Fibroblast of the aortic adventitia (primary cell): ENCODE measurements around the gene SLC22A16. TPM values are rescaled to one million over a fixed set of nuclear protein-coding genes. Genes with fewer than 3 reads are reported as not detected.
"Not testable (repeated sequence)": the region's sequence is repeated elsewhere in the genome, so short reads cannot be mapped to it uniquely, and the experiment has no call there.

Experiments used
- DNase-seq: peaks from one replicate; pipeline ENCODE4 v3.0.0-alpha.2; 2010; ENCODE audit warnings: low read depth
- H3K4me3 ChIP-seq: 2 replicates; pipeline ENCODE4 v1.5.1; 2011; ENCODE audit warnings: low read depth, mild to moderate bottlenecking, control low read depth, low read length, moderate library complexity
- CTCF ChIP-seq: IDR thresholded peaks from 2 replicates; pipeline ENCODE4 v1.5.1; 2011; ENCODE audit warnings: mild to moderate bottlenecking, low read length, control low read depth, inconsistent platforms; ENCODE audit not compliant: insufficient read depth
- total RNA-seq: library from RNA; depleted of rRNA; stranded (reverse); fragments of >200 nt; gene quantifications from 2 replicates; pipeline ENCODE4 v1.2.3, GENCODE V29; 2012; ENCODE audit warnings: low replicate concordance

SLC22A16 gene
- total RNA-seq, 1 donor, result 0.09 TPM

GRCh38 chr6:110467566-110468140 lies 8.8 kb downstream of the SLC22A16 start:
- DNase-seq, result no peak
- TF ChIP-seq CTCF, result no peak
- H3K4me3 ChIP-seq, result no peak overlapping the region

GRCh38 chr6:110462884-110463481 lies 13.4 kb downstream of the SLC22A16 start:
- TF ChIP-seq CTCF, result no peak
- DNase-seq, result no peak
- H3K4me3 ChIP-seq, result no peak overlapping the region

- no peak for TF ChIP-seq CTCF
Observed at GRCh38 chr6:110461376-110461775, 15.0 kb downstream of the SLC22A16 start.

GRCh38 chr6:110459137-110459536 lies 17.3 kb downstream of the SLC22A16 start:
- no peak for DNase-seq
- TF ChIP-seq CTCF, result no peak
- H3K4me3 ChIP-seq, result no peak overlapping the region

More at GRCh38 chr6:110461376-110461775, 15.0 kb downstream of the SLC22A16 start:
- no peak overlapping the region for H3K4me3 ChIP-seq
- no peak for DNase-seq

GRCh38 chr6:110458476-110458875 lies 17.9 kb downstream of the SLC22A16 start:
- no peak for TF ChIP-seq CTCF
- no peak overlapping the region for H3K4me3 ChIP-seq
- DNase-seq, result no peak

GRCh38 chr6:110457567-110458175 lies 18.7 kb downstream of the SLC22A16 start:
- H3K4me3 ChIP-seq, result not testable (repeated sequence)
- peak; percentile 30 for DNase-seq
- TF ChIP-seq CTCF, result peak; percentile 45

- DNase-seq, result no peak
- no peak for TF ChIP-seq CTCF
- H3K4me3 ChIP-seq, result no peak overlapping the region
Observed at GRCh38 chr6:110456694-110457093, 19.7 kb downstream of the SLC22A16 start.
